Lower leg skin (tissue), 3 donors: ENCODE measurements around the gene NAV1.

Source experiments
- CTCF ChIP-seq, 3 donors: fragments of 450-650 bp; IDR thresholded peaks; one replicate each; pipeline ENCODE4 v1.5.1; 2016; ENCODE audit warnings: antibody characterized with exemption in 3 of 3, mild to moderate bottlenecking in 3 of 3, moderate library complexity in 2 of 3
- POLR2A ChIP-seq, 2 donors: fragments of 450-650 bp; IDR thresholded peaks; one replicate each; pipeline ENCODE4 v1.6.1; 2016 to 2017; ENCODE audit warnings: antibody characterized with exemption in 2 of 2, mild to moderate bottlenecking in 1 of 2, moderate library complexity in 1 of 2

- TF ChIP-seq POLR2A (IDR thresholded peaks at IDR 0.05): no peak
- TF ChIP-seq CTCF (IDR thresholded peaks at IDR 0.05): no peak
These were observed 14.0 kb downstream of the NAV1 start for GRCh38 chr1:201552941-201553351.
